Measurements from ENCODE around the gene FCMR.

FCMR gene

GRCh38 chr1:206887701-206888100 is 34.0 kb downstream of the FCMR start:
- H3K4me1 ChIP-seq (ENCODE audit: insufficient read depth, low read length): peaks cover 8% of the 10 kb centered on the region
- H4K20me1 ChIP-seq (ENCODE audit: insufficient read depth, low read length): no peaks in the 10 kb centered on the region
- no peaks in the 10 kb centered on the region for H3K79me2 ChIP-seq (ENCODE audit: insufficient read depth, low read length)
- H3K4me3 ChIP-seq (ENCODE audit: low read depth in 1 of 2, low read length in 2 of 2): no peak overlapping the region
- no peak for ATAC-seq (ENCODE audit: insufficient read depth, low read depth)
- no peak overlapping the region for H3K4me2 ChIP-seq (ENCODE audit: insufficient read depth, low read length)
- H3K27ac ChIP-seq (ENCODE audit: low read length): no peak overlapping the region
- H2AFZ ChIP-seq (ENCODE audit: low read depth, low read length): no peak overlapping the region
- H3K27me3 ChIP-seq (ENCODE audit: insufficient read depth, low read length, poor library complexity): no peaks in the 10 kb centered on the region
- no peak for DNase-seq
- no peak overlapping the region for H3K9ac ChIP-seq (ENCODE audit: low read depth, low read length)
- no peaks in the 10 kb centered on the region for H3K36me3 ChIP-seq (ENCODE audit: insufficient read depth, low read length)
- TF ChIP-seq EZH2 (IDR thresholded peaks at IDR 0.05; ENCODE audit: borderline replicate concordance, low read depth, low read length, severe bottlenecking): no peak
- TF ChIP-seq, protein P1, sequence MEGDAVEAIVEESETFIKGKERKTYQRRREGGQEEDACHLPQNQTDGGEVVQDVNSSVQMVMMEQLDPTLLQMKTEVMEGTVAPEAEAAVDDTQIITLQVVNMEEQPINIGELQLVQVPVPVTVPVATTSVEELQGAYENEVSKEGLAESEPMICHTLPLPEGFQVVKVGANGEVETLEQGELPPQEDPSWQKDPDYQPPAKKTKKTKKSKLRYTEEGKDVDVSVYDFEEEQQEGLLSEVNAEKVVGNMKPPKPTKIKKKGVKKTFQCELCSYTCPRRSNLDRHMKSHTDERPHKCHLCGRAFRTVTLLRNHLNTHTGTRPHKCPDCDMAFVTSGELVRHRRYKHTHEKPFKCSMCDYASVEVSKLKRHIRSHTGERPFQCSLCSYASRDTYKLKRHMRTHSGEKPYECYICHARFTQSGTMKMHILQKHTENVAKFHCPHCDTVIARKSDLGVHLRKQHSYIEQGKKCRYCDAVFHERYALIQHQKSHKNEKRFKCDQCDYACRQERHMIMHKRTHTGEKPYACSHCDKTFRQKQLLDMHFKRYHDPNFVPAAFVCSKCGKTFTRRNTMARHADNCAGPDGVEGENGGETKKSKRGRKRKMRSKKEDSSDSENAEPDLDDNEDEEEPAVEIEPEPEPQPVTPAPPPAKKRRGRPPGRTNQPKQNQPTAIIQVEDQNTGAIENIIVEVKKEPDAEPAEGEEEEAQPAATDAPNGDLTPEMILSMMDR (IDR thresholded peaks at IDR 0.05; ENCODE audit: borderline replicate concordance, extremely low read depth, low read length, poor library complexity, severe bottlenecking): no peak
- no peaks in the 10 kb centered on the region for H3K9me3 ChIP-seq (ENCODE audit: insufficient read depth, low read length, severe bottlenecking)

DNA sequence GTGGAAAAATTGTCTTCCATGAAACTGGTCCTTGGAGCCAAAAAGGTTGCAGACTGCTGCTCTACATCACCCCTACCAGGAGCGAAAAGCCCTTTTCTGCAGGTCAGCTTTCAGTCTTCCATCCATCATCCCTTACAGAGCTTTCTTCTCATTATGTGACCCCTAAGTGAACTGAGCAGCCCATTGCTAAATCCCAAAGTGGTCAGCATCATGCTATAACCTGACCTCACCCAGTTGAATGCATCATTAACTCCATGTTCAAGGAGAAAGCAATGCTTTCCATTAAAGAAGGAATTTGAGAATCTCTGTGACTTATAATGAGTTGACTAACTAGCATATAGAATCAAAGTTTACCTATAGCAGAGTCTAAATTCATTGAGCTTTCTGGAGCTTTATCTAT is 34.9 kb downstream of the FCMR start:
- H3K4me3 ChIP-seq (ENCODE audit: low read depth in 1 of 2, low read length in 2 of 2): no peak overlapping the region
- no peak overlapping the region for H3K9ac ChIP-seq (ENCODE audit: low read depth, low read length)
- H3K79me2 ChIP-seq (ENCODE audit: insufficient read depth, low read length): no peaks in the 10 kb centered on the region
- peaks cover 8% of the 10 kb centered on the region for H3K4me1 ChIP-seq (ENCODE audit: insufficient read depth, low read length)
- H3K36me3 ChIP-seq (ENCODE audit: insufficient read depth, low read length): no peaks in the 10 kb centered on the region
- no peaks in the 10 kb centered on the region for H3K9me3 ChIP-seq (ENCODE audit: insufficient read depth, low read length, severe bottlenecking)
- H3K4me2 ChIP-seq (ENCODE audit: insufficient read depth, low read length): no peak overlapping the region
- H2AFZ ChIP-seq (ENCODE audit: low read depth, low read length): no peak overlapping the region
- no peak for ATAC-seq (ENCODE audit: insufficient read depth, low read depth)
- H4K20me1 ChIP-seq (ENCODE audit: insufficient read depth, low read length): no peaks in the 10 kb centered on the region
- no peaks in the 10 kb centered on the region for H3K27me3 ChIP-seq (ENCODE audit: insufficient read depth, low read length, poor library complexity)
- no peak overlapping the region for H3K27ac ChIP-seq (ENCODE audit: low read length)
- TF ChIP-seq, protein P1 (IDR thresholded peaks at IDR 0.05; ENCODE audit: borderline replicate concordance, extremely low read depth, low read length, poor library complexity, severe bottlenecking): no peak
- TF ChIP-seq EZH2 (IDR thresholded peaks at IDR 0.05; ENCODE audit: borderline replicate concordance, low read depth, low read length, severe bottlenecking): no peak
- no peak for DNase-seq

- Histone ChIP-seq H3K4me2 (ENCODE audit: insufficient read depth, low read length) (no peak overlapping the region), H3K9ac (ENCODE audit: low read depth, low read length) (no peak overlapping the region), H3K79me2 (ENCODE audit: insufficient read depth, low read length) (no peaks in the 10 kb centered on the region), H4K20me1 (ENCODE audit: insufficient read depth, low read length) (no peaks in the 10 kb centered on the region), H3K27me3 (ENCODE audit: insufficient read depth, low read length, poor library complexity) (no peaks in the 10 kb centered on the region), H3K4me1 (ENCODE audit: insufficient read depth, low read length) (peaks cover 2% of the 10 kb centered on the region), H3K36me3 (ENCODE audit: insufficient read depth, low read length) (no peaks in the 10 kb centered on the region), H3K4me3 (ENCODE audit: low read depth in 1 of 2, low read length in 2 of 2) (no peak overlapping the region), H3K27ac (ENCODE audit: low read length) (no peak overlapping the region), H2AFZ (ENCODE audit: low read depth, low read length) (no peak overlapping the region), H3K9me3 (ENCODE audit: insufficient read depth, low read length, severe bottlenecking) (no peaks in the 10 kb centered on the region)
- no peak for DNase-seq
- TF ChIP-seq, protein P1 (IDR thresholded peaks at IDR 0.05; ENCODE audit: borderline replicate concordance, extremely low read depth, low read length, poor library complexity, severe bottlenecking): no peak
- no peak for TF ChIP-seq EZH2 (IDR thresholded peaks at IDR 0.05; ENCODE audit: borderline replicate concordance, low read depth, low read length, severe bottlenecking)
- no peak for ATAC-seq (ENCODE audit: insufficient read depth, low read depth)
Observed at GRCh38 chr1:206885341-206886060, 36.2 kb downstream of the FCMR start.

Data from DND-41 (cell line).